GM20000 (cell line): ENCODE measurements around the gene WNT1.

Experiments used
- DNase-seq: peaks from one replicate; pipeline ENCODE4 v3.0.0; 2012; ENCODE audit warnings: low spot score
- CTCF ChIP-seq: IDR thresholded peaks from 2 replicates; pipeline ENCODE4 v1.5.1; 2012; ENCODE audit warnings: mild to moderate bottlenecking, control low read depth; ENCODE audit errors: extremely low read depth, missing control alignments

Gene WNT1

GRCh38 chr12:48978291-48978740, at the start of gene WNT1:
Gene WNT1, plus strand, starts transcription at chr12:48978322. Its CDS starts 329 bp downstream, at chr12:48978651.
- TF ChIP-seq CTCF, result no peak
- no peak for DNase-seq

- no peak for TF ChIP-seq CTCF
- DNase-seq, result no peak
Measured at GRCh38 chr12:48929551-48929950, 48.6 kb upstream of the WNT1 start.

- no peak for DNase-seq
- no peak for TF ChIP-seq CTCF
Measured at GRCh38 chr12:48930475-48930874, 47.6 kb upstream of the WNT1 start.

GRCh38 chr12:48932878-48933277, 45.2 kb upstream of the WNT1 start:
- no peak for DNase-seq
- TF ChIP-seq CTCF, result no peak

- no peak for TF ChIP-seq CTCF
Measured at GRCh38 chr12:48933664-48934311, 44.3 kb upstream of the WNT1 start.

GRCh38 chr12:48934312-48934706, 43.8 kb upstream of the WNT1 start:
- no peak for DNase-seq
- TF ChIP-seq CTCF, result peak; percentile 20

More at GRCh38 chr12:48933664-48934311, 44.3 kb upstream of the WNT1 start:
- no peak for DNase-seq

- TF ChIP-seq CTCF, result peak; percentile 81
Measured at GRCh38 chr12:48936379-48936979, 41.6 kb upstream of the WNT1 start.

More at GRCh38 chr12:48936379-48936979, 41.6 kb upstream of the WNT1 start:
- peak; percentile 81 for DNase-seq
